GM21576 (cell line): ENCODE data around the gene ZNF212.

Source experiments
- ATAC-seq: cut with Tn5 transposase; IDR thresholded peaks from one replicate; pipeline ENCODE4 v1.9.1; 2021; ENCODE audit warnings: mild to moderate bottlenecking, moderate library complexity; ENCODE audit not compliant: unreplicated experiment

The ZNF212 gene

GRCh38 chr7:149239345-149240143 lies at the start of gene ZNF212:
Gene ZNF212, plus strand, starts transcription at chr7:149239651. Its CDS starts 128 bp downstream, at chr7:149239779.
- peak; percentile 99 for ATAC-seq

- ATAC-seq: no peak
Measured at GRCh38 chr7:149191851-149192250, 47.6 kb upstream of the ZNF212 start.

GRCh38 chr7:149194799-149195179 lies 44.7 kb upstream of the ZNF212 start:
- no peak for ATAC-seq

- peak; percentile 89 for ATAC-seq
Measured at GRCh38 chr7:149195180-149196150, 44.0 kb upstream of the ZNF212 start, which contains the start of gene ZNF282. Gene ZNF282, plus strand, starts transcription at chr7:149195546. Its CDS starts 44 bp downstream, at chr7:149195590.

GRCh38 chr7:149196151-149196704 lies 43.2 kb upstream of the ZNF212 start:
- ATAC-seq: peak; percentile 13

- peak; percentile 18 for ATAC-seq
Measured at GRCh38 chr7:149196705-149197171, 42.7 kb upstream of the ZNF212 start.

GRCh38 chr7:149197675-149198074 lies 41.8 kb upstream of the ZNF212 start:
- ATAC-seq: no peak

- no peak for ATAC-seq
Measured at GRCh38 chr7:149198161-149198816, 41.2 kb upstream of the ZNF212 start.

- ATAC-seq: no peak
Measured at GRCh38 chr7:149199234-149199995, 40.0 kb upstream of the ZNF212 start.

- no peak for ATAC-seq
Measured at GRCh38 chr7:149202831-149203231, 36.6 kb upstream of the ZNF212 start.

GRCh38 chr7:149205690-149206381 lies 33.6 kb upstream of the ZNF212 start:
- ATAC-seq: no peak

GRCh38 chr7:149207324-149208035 lies 32.0 kb upstream of the ZNF212 start:
- no peak for ATAC-seq

GRCh38 chr7:149209518-149210269 lies 29.8 kb upstream of the ZNF212 start:
- peak; percentile 84 for ATAC-seq

- ATAC-seq: no peak
Measured at GRCh38 chr7:149210551-149210950, 28.9 kb upstream of the ZNF212 start.

- ATAC-seq: no peak
Measured at GRCh38 chr7:149214020-149214720, 25.3 kb upstream of the ZNF212 start.

GRCh38 chr7:149216402-149216801 lies 23.0 kb upstream of the ZNF212 start:
- ATAC-seq: no peak

GRCh38 chr7:149217570-149217969 lies 21.9 kb upstream of the ZNF212 start:
- ATAC-seq: no peak
